Activated T-cell treated with anti-CD3 and anti-CD28 coated beads, Interleukin-2, amount 50 U/mL, for 24 hours (primary cell): Measurements from ENCODE around the gene CRYBG1.
"Not testable (repeated sequence)": the region's sequence is repeated elsewhere in the genome, so short reads cannot be mapped to it uniquely, and the experiment has no call there.

ENCODE experiments used
- DNase-seq: peaks from one replicate; pipeline ENCODE4 v3.0.0-alpha.2; 2020
- H3K27ac Mint-ChIP-seq: 2 replicates; pipeline ENCODE4 v1.8.0; 2020; ENCODE audit warnings: mild to moderate bottlenecking, mixed read lengths
- H3K27me3 Mint-ChIP-seq: 2 replicates; pipeline ENCODE4 v1.8.0; 2020; ENCODE audit warnings: mixed read lengths
- H3K36me3 Mint-ChIP-seq: 2 replicates; pipeline ENCODE4 v1.8.0; 2020; ENCODE audit warnings: low read depth, mixed read lengths
- H3K4me1 Mint-ChIP-seq: 2 replicates; pipeline ENCODE4 v1.8.0; 2020; ENCODE audit warnings: low read depth, mixed read lengths
- H3K4me3 Mint-ChIP-seq: 2 replicates; pipeline ENCODE4 v1.8.0; 2020; ENCODE audit warnings: mild to moderate bottlenecking, moderate library complexity, mixed read lengths
- H3K9me3 Mint-ChIP-seq: 2 replicates; pipeline ENCODE4 v1.8.0; 2020; ENCODE audit warnings: mixed read lengths

The CRYBG1 gene

GRCh38 chr6:106535012-106535411 is 174.5 kb downstream of the CRYBG1 start:
- H3K36me3 Mint-ChIP-seq, result peaks cover 85% of the 10 kb centered on the region
- no peaks in the 10 kb centered on the region for H3K27me3 Mint-ChIP-seq
- peak overlapping the region; percentile 52 for H3K4me3 Mint-ChIP-seq
- peaks cover 86% of the 10 kb centered on the region for H3K4me1 Mint-ChIP-seq
- peak overlapping the region; percentile 94 for H3K27ac Mint-ChIP-seq
- H3K9me3 Mint-ChIP-seq, result no peaks in the 10 kb centered on the region
- no peak for DNase-seq

GRCh38 chr6:106536357-106536756 is 175.8 kb downstream of the CRYBG1 start:
- Mint-ChIP-seq H3K4me1 (peaks cover 77% of the 10 kb centered on the region), H3K27ac (peak overlapping the region; percentile 90), H3K9me3 (no peaks in the 10 kb centered on the region), H3K36me3 (peaks cover 82% of the 10 kb centered on the region), H3K27me3 (no peaks in the 10 kb centered on the region), H3K4me3 (peak overlapping the region; percentile 50)
- DNase-seq, result no peak

GRCh38 chr6:106536851-106537250 is 176.3 kb downstream of the CRYBG1 start:
- Mint-ChIP-seq H3K36me3 (peaks cover 81% of the 10 kb centered on the region), H3K4me3 (peak overlapping the region; percentile 50), H3K9me3 (no peaks in the 10 kb centered on the region), H3K27me3 (no peaks in the 10 kb centered on the region), H3K27ac (peak overlapping the region; percentile 90), H3K4me1 (peaks cover 76% of the 10 kb centered on the region)
- DNase-seq, result no peak

- DNase-seq, result no peak
- no peaks in the 10 kb centered on the region for H3K9me3 Mint-ChIP-seq
- H3K36me3 Mint-ChIP-seq, result peaks cover 76% of the 10 kb centered on the region
- H3K27ac Mint-ChIP-seq, result peak overlapping the region; percentile 90
- H3K27me3 Mint-ChIP-seq, result no peaks in the 10 kb centered on the region
- peak overlapping the region; percentile 50 for H3K4me3 Mint-ChIP-seq
- H3K4me1 Mint-ChIP-seq, result peaks cover 70% of the 10 kb centered on the region
Measured at GRCh38 chr6:106537662-106538061, 177.1 kb downstream of the CRYBG1 start.

- peaks cover 66% of the 10 kb centered on the region for H3K4me1 Mint-ChIP-seq
- peak overlapping the region; percentile 90 for H3K27ac Mint-ChIP-seq
- DNase-seq, result no peak
- peaks cover 74% of the 10 kb centered on the region for H3K36me3 Mint-ChIP-seq
- no peaks in the 10 kb centered on the region for H3K27me3 Mint-ChIP-seq
- no peaks in the 10 kb centered on the region for H3K9me3 Mint-ChIP-seq
- H3K4me3 Mint-ChIP-seq, result no peak overlapping the region
Measured at GRCh38 chr6:106538145-106538544, 177.6 kb downstream of the CRYBG1 start.

- Mint-ChIP-seq H3K9me3 (no peaks in the 10 kb centered on the region), H3K4me3 (no peak overlapping the region), H3K36me3 (peaks cover 80% of the 10 kb centered on the region), H3K27ac (no peak overlapping the region), H3K27me3 (no peaks in the 10 kb centered on the region), H3K4me1 (peaks cover 57% of the 10 kb centered on the region)
- no peak for DNase-seq
Measured at GRCh38 chr6:106539936-106540335, 179.4 kb downstream of the CRYBG1 start.

GRCh38 chr6:106540432-106540831 is 179.9 kb downstream of the CRYBG1 start:
- no peak for DNase-seq
- peaks cover 56% of the 10 kb centered on the region for H3K4me1 Mint-ChIP-seq
- H3K27ac Mint-ChIP-seq, result no peak overlapping the region
- H3K36me3 Mint-ChIP-seq, result peaks cover 80% of the 10 kb centered on the region
- no peaks in the 10 kb centered on the region for H3K9me3 Mint-ChIP-seq
- H3K27me3 Mint-ChIP-seq, result no peaks in the 10 kb centered on the region
- H3K4me3 Mint-ChIP-seq, result no peak overlapping the region

- Mint-ChIP-seq H3K4me3 (no peak overlapping the region), H3K9me3 (no peaks in the 10 kb centered on the region), H3K4me1 (peaks cover 59% of the 10 kb centered on the region), H3K27ac (no peak overlapping the region), H3K36me3 (peaks cover 84% of the 10 kb centered on the region), H3K27me3 (no peaks in the 10 kb centered on the region)
- no peak for DNase-seq
Measured at GRCh38 chr6:106540907-106541306, 180.4 kb downstream of the CRYBG1 start.

- DNase-seq, result no peak
- H3K4me1 Mint-ChIP-seq, result peaks cover 58% of the 10 kb centered on the region
- peaks cover 84% of the 10 kb centered on the region for H3K36me3 Mint-ChIP-seq
Measured at GRCh38 chr6:106546261-106546690, 185.8 kb downstream of the CRYBG1 start.

GRCh38 chr6:106546691-106547414 is 186.3 kb downstream of the CRYBG1 start:
- peaks cover 61% of the 10 kb centered on the region for H3K4me1 Mint-ChIP-seq
- peak overlapping the region; percentile 94 for H3K27ac Mint-ChIP-seq
- no peaks in the 10 kb centered on the region for H3K9me3 Mint-ChIP-seq

More at GRCh38 chr6:106546261-106546690, 185.8 kb downstream of the CRYBG1 start:
- H3K9me3 Mint-ChIP-seq, result no peaks in the 10 kb centered on the region
- peak overlapping the region; percentile 37 for H3K4me3 Mint-ChIP-seq
- H3K27me3 Mint-ChIP-seq, result no peaks in the 10 kb centered on the region
- peak overlapping the region; percentile 94 for H3K27ac Mint-ChIP-seq

GRCh38 chr6:106547601-106548453 is 187.3 kb downstream of the CRYBG1 start:
- H3K36me3 Mint-ChIP-seq, result peaks cover 88% of the 10 kb centered on the region
- H3K4me1 Mint-ChIP-seq, result peaks cover 64% of the 10 kb centered on the region

More at GRCh38 chr6:106546691-106547414, 186.3 kb downstream of the CRYBG1 start:
- H3K27me3 Mint-ChIP-seq, result no peaks in the 10 kb centered on the region
- H3K4me3 Mint-ChIP-seq, result peak overlapping the region; percentile 37
- peaks cover 85% of the 10 kb centered on the region for H3K36me3 Mint-ChIP-seq
- no peak for DNase-seq

GRCh38 chr6:106548926-106549455 is 188.5 kb downstream of the CRYBG1 start:
- not testable (repeated sequence) for DNase-seq, H3K9me3 Mint-ChIP-seq, H3K4me3 Mint-ChIP-seq, H3K27me3 Mint-ChIP-seq
- peak overlapping the region; percentile 75 for H3K27ac Mint-ChIP-seq
- peaks cover 89% of the 10 kb centered on the region for H3K36me3 Mint-ChIP-seq
- H3K4me1 Mint-ChIP-seq, result peaks cover 72% of the 10 kb centered on the region

More at GRCh38 chr6:106547601-106548453, 187.3 kb downstream of the CRYBG1 start:
- peak; percentile 49 for DNase-seq
- Mint-ChIP-seq H3K4me3 (peak overlapping the region; percentile 1), H3K9me3 (no peaks in the 10 kb centered on the region), H3K27me3 (no peaks in the 10 kb centered on the region), H3K27ac (peak overlapping the region; percentile 76)

- Mint-ChIP-seq H3K27me3 (no peaks in the 10 kb centered on the region), H3K9me3 (no peaks in the 10 kb centered on the region), H3K4me1 (peaks cover 72% of the 10 kb centered on the region), H3K36me3 (peaks cover 88% of the 10 kb centered on the region), H3K4me3 (no peak overlapping the region), H3K27ac (peak overlapping the region; percentile 30)
- DNase-seq, result no peak
Measured at GRCh38 chr6:106549521-106549920, 189.0 kb downstream of the CRYBG1 start.

GRCh38 chr6:106551155-106551554 is 190.6 kb downstream of the CRYBG1 start:
- no peaks in the 10 kb centered on the region for H3K27me3 Mint-ChIP-seq
- H3K27ac Mint-ChIP-seq, result no peak overlapping the region
- no peaks in the 10 kb centered on the region for H3K9me3 Mint-ChIP-seq
- peaks cover 59% of the 10 kb centered on the region for H3K4me1 Mint-ChIP-seq
- no peak overlapping the region for H3K4me3 Mint-ChIP-seq
- DNase-seq, result no peak
- H3K36me3 Mint-ChIP-seq, result peaks cover 87% of the 10 kb centered on the region
